ENCODE data around the gene DDC.

DDC gene, protein sequence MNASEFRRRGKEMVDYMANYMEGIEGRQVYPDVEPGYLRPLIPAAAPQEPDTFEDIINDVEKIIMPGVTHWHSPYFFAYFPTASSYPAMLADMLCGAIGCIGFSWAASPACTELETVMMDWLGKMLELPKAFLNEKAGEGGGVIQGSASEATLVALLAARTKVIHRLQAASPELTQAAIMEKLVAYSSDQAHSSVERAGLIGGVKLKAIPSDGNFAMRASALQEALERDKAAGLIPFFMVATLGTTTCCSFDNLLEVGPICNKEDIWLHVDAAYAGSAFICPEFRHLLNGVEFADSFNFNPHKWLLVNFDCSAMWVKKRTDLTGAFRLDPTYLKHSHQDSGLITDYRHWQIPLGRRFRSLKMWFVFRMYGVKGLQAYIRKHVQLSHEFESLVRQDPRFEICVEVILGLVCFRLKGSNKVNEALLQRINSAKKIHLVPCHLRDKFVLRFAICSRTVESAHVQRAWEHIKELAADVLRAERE
- 0 reads per million in 4 donors for total RNA-seq

DNA sequence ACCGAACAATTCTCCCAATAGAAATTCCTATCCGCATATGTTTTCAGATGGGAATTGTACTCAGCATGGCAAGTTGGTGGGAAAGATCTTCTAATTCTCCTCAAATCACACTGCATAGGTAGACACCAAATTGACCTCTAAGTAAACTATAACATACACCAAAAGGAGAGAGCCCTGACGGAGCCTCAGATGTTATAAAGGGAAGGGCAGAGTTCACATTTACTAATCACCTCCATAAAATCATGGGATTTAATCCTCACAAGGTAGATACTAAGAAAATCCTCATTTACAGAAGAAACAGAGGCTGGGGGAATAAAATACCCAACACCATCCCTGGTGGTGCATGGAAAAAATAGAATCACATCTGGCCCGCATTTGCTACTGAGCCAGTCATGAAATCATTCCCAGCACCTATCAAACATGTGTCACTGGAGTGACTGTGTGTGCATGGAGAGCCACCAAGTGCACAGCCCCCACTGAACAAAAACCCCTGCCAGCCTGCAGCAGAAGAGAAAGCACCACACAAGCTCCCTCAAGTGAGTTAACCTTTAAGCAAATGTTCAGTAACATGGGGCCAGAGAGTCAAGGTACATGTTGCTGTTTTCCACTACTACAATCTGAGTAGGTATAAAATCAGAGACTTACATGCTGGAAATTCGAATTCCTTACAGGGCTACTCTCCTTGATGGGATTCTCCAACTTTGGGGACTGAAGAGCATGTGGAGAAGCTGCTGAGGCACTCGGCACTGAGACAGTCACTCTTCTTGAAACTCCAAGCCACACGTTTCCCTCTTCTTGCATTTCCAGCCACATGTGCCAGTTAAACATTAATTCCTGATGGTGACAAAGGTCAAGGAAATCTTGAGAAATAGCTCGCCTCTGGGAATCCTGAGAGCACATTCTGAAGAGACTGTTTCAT lies at the start of gene DDC:
DDC (minus strand) TSS at position 766 of the 919 bp plus-strand sequence. CDS start 21,320 bp downstream, outside the sequence.
- no peak for DNase-seq

DNA sequence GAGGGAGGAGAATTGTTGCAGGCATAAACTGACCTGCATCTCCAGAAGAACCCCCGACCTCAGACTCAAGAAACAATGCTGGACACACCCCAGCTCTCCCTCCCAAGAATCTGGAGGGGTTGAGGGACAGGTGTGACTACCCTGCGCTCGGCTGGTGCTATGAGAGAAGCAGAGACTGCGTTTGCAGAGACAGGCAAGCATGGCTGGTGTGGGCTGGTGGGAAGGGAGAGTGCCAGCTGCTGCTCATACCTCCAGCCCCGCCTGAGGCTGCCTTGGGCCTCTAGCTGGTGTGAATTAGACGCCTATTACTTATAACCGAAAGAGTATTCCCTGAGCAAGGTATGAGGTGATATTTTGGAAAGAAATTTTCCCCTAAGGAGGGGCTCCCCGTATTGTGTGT lies 48.3 kb upstream of the DDC start:
- no peak for DNase-seq

DNA sequence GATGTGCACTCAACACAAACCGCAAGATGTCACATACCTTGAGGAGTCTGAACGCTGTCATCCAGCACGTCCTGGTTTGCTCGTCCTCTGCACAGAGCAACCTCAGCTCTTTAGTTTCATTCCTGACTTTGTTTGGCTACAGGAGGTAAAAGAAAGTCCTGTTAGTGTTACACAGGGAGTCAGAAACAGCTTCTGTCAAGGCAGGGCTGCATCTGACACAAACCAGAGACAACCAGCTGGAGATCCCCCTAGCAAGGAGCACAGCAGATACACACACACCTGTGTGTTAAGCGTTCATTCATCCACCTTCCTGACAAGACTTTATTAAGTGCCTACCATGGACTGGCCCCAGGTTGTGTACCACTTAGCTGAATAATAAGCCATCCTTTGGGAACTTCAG lies 47.5 kb upstream of the DDC start:
- no peak for DNase-seq

DNA sequence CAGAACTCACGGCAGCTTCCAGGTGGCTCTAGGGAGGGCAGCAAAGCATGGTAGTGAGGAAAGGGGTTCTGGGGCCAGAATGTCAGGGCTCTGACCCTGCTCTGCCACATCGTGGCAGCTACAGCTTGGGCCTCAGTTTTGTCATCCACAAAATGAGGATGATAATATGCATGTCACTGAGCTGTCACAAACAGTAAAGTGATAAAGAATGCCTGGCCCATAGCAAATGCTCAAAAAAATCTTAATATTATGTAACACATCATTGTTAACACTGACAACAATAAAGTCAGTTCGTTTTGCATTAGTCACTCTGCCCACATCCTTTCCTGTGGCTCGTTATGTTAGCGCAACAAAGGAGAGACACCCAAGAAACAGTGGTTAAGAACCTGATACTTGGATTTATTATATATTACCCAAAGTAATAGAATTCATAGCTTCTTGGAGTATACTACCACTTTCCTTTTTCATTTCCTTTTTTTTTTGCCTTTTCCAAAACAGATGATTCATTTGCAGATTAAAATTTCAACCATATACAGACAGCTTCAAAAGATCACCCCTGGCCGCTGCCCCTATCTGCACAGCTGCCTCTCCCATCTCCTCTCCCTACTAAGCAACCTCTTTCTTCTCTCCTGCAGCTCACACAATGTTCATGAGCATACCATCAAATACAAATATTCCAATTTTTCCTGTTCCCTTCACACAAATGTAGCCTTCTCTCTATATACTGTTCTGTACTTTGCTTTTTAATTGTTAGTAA lies 45.5 kb upstream of the DDC start:
- peak in 2 of 5 donors; percentile 40 to 80 for DNase-seq

DNA sequence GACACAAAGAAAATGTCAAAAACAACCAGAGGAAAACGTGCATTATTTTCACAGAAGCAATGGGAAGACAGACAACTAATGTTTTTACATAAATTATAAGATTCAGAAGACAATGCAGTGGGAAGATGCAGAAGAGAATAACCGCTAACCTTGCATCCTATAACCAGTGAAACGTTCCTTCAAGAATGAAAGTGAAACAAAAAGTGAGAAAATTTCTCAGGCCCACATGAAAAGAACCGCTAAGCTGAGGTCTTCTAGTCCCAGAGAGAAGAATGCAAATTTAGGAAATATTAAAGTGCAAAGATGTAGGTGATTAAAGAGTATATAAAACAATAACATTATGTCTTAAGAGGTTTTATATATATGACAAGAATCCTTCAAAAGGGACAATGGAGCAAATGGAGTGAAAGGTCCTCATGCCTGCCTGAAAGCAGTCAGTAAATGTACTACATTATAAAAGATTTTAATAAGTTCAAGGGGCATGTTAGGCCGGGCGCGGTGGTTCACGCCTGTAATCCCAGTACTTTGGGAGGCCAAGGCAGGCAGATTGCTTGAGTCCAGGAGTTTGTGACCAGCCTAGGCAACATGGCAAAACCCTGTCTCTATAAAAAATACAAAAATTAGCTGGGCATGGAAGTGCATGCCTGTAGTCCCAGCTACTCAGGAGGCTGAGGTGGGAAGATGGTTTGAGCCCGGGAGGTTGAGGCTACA lies 43.1 kb upstream of the DDC start:
- peak in 2 of 5 donors; percentile 12 to 71 for DNase-seq

DNA sequence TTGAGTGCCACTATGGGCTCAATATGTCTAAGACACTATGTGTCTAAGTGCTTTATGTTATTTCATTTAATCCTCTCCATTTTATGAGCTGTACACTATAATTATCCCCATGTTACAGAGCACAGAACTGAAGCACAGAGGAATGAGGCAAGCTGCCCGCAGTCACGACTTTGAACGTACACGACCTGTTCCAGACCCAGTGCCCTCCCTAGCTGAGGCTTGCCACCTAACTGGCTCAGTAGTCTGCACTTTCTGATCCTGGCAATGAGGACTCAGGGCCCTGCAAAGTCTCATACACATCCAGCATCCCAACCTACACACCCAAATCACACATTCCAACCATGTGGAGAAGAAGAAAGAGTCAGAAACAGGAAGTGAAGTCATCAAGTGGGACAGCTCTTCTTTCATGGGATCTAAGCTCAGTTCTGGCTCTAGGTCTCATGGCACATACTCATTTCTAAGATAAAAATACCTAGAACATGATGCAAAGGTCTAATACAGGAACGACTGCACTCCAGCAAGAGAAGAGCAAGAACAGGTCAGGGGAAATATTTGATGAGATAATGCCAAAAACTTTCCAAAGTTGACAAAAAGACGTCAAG lies 42.4 kb upstream of the DDC start:
- no peak for DNase-seq

DNA sequence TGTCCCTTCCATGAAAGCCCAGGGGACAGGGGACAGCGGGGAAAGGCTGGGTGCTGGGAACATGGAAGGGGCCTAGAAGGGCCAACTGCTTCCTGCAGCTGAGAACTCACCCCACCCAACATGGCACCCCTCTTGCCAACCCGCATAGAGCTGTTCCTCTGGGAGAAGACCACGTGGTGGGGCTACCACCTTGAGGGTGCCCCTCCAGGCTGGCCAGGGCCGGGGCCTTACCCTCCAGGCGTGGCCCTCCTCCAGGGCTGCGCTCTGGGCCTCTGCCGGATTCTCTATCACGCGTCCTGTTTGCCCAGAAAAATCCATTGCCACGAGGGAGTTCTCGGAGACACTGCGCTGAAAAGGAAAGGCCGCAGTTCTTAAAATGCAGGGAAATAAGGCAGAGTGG lies 39.9 kb upstream of the DDC start:
- DNase-seq = no peak

DNA sequence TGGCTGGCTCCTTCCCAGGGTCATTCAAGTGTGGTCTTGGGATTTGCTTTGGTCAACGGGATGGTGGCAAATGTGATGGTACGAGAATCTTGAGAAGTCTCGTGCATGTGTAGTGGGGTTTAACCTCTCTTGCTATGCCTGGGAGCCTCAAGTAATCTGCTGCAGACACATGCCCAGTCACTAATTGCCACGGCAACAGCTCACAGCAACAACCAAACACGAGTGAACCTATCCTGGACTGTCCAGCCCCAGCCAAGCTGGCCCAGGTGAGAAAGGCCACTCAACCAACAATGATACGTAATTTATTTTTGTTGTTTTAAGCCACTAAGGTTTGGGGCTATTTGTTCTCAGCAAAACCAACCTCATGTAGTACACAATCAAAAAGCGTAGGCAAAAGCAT lies 38.1 kb upstream of the DDC start:
- no peak for DNase-seq

DNA sequence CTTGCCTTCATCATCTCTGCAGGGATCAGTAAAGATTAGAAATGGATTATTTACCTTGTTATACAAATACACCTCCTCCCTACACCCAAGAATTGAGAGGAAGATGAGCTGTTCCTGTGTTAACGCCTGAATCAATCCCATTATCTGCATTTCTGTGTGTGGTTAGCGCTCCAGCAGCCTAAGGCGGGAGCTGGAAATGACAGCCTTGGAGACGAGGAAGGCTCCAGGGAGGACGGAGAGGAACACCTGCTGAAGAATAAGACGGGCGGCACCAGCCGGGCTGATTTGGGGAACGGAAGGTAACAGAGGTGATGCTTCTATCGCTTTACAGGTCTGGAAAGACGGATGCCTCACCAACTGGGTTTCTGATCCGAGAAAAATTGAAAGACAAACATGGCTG lies 34.2 kb upstream of the DDC start:
- DNase-seq = no peak

DNA sequence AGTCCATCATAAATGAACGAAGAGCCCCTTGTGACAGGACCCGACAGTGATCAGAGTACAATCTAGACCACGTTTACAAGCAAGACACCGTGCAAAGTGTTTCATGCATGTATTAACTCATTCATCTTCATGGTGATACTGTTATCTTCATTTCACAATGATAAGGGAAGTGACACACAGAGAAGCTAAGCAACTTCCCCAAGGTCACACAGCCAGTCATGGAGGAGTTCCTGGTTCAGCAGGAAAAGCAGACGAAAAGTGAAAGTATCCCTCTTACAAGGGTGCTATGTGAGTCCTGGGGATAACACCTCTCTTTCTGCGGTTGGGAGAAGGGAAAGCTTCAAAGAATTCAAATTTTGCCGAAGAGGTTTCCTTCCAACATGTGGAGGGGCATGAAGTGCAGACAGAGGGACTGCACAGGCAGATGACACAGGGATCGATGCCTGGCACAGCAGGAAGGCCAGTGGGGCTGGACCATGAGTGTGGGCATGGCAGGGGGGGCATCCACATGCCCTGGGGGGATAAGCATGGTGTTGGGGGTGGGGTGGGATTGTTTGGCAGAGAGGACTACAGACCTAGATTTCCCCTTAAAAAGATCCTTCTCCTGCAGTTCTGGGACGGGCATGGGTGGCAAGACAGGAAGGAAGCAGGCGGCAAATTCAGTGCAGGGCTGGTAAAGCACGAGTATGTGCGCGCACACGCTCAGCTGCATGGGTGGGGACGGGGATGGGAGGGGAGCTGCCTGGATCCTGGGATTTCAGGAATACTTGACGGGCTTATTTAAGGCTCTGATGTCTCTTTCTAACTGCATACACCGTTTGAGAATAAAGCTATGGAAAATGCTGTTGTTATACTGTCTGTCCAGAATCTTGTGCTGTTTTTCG lies 33.5 kb upstream of the DDC start:
- DNase-seq = no peak

DNA sequence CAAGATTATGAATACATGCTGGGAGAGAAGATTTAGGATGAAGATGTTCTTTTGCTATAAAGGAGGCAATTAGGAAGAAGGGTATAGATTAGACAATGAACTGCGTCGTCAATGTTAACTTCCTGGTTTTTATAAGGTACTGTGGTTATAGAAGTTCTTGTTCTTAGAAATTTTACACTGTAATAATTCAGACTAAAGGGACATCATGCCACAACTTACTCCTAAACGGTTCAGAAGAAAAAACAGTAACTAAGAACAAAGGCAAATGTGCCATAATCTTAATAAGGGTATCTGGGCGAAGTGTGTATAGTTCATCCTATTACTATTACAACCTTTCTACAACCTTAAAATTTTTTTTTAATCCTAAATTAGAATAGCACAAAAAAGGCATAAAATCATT lies 31.3 kb upstream of the DDC start:
- no peak for DNase-seq

DNA sequence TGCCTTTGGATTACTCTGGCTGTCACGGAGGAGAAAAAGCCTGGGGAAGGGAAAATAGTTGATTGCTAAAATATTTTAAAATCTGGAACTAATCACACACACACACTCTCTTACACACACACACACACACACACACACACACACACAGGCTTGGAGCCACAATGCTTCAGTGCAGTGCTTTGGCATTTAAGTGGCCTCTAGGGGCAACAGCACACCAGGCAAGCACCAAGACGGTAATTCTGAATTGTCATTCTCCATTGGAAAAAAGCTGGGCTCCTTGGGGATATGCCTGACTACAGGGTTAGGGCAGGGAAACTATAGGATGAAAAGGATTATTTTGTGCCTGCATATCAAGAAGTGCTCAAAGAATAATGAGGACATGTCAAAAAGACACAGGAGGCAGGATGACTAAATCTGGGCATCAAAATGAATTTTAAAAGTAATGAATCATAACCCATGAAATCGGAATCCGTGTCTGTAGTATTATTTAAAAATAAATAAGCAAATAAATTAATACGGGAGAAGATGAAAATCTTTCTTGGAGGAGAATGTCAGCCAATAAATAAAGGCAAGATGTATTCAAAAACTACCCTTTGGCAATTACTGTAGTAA lies 30.4 kb upstream of the DDC start:
- peak in 2 of 5 donors; percentile 6 to 62 for DNase-seq

DNA sequence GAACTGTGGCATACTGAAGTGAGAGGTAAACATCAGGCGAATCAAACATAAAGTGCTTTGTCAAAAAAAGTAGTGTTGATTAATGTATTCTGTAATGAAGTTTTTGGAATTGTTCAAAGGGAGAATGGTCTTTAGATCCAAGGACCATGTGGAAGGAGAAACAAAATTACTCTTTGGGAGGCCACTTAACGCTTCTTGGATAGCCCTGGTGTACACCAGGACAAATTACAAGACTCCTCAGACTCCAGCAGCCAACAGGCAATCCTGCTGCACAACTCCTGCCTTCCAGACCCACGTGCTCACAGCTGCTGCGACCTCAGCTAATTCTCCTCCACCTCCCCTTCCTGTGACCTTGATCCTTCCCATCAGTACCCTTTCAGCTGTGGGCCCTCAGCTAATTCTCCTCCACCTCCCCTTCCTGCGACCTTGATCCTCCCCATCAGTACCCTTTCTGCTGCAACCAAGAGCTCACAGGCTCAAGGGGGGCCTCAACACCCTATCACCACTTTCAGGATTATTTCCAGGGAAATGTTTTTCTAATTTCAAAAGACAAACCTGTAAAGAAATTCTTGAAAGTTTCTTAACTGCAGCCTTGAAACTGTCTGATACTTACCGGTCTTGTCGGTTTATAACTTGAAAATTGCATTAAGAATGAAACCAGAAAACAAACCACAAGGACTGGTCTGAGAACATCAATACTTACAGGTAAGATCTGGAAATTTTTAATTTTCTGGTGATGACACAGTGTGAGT lies 29.7 kb upstream of the DDC start:
- DNase-seq = peak in 1 of 5 donors; percentile 64

DNA sequence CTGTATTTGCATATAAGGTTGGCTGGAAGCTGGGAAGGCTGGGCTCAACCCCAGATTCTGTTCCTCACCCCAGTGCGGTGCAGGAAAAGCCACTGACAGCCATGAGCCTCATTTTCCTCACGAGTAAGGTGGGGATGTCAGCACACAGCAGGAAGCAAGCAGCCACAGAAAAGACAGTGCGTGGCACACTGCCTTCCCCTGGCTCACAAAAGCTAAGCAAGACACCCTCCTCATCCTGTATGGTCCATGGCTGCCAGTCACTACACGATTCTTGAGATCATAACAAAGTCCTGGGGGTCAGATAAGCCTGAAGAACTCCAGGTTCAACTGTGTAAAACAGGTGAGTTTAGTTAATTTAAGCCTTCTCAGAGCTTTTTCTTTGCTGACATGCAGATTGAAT lies 28.9 kb upstream of the DDC start:
- DNase-seq = peak in 1 of 5 donors; percentile 37

DNA sequence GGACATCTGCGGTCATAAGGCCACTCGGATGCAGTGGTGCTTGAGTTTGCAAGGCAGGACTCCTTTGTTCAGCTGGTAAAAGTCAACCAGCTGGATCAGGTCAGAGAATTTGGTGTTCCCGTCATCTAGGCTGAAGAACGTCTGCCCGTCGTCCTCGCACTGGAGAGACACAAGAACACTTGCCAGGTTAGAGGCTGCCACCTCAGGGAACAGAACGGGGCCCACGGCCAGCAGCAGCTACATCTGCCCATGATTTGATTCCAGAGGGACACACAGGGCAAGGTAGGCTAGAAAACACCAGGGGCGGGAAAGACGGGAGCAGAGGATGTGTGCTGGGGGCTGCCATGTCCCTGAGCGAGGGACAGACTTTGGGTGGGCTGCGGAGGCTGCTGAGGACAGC lies 27.7 kb upstream of the DDC start:
- no peak for DNase-seq

DNA sequence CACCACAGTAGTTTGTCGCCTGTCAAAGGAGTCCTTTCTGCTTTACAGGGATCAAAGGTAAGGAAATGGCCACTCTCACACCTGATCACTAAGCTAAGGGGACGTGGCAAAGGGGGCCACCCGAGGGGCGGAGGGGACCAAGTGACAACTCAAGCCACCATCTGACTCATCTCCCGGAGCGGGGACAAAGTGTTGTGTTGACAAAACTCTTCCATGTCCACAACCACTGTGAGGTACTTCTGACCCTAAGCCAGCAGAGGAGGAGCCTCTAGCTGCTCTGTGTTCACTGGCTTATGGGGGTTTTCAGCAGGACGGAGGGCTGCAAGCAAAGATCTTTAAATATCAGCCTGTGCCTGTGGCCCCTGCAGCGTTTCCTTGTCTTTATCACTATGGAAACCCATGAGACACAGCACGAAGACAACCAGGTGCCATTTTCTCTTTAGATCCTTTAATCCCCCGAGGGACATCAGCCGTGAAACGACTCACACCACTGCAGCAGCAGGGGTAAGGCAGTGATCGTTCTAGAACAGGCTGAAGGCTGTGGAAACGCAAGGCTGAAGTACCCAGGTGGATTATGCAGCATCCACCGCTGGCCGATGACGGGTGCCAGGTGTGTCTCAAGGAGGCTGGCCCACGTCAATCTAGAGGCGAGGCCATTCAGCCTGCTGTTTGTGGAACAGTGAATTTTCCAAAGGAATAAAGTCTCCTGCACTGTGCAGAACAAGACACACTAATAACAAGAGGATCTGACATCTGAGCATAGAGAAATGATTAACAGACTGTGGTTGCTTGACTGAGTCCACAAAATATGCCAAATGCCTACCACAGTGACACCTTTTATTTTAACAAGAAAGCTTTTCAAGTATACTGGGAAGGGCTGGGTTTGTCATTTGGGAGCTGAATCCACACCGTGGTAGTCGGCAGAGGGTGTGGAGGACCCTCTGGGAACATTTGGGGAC lies 26.6 kb upstream of the DDC start:
- DNase-seq = no peak

DNA sequence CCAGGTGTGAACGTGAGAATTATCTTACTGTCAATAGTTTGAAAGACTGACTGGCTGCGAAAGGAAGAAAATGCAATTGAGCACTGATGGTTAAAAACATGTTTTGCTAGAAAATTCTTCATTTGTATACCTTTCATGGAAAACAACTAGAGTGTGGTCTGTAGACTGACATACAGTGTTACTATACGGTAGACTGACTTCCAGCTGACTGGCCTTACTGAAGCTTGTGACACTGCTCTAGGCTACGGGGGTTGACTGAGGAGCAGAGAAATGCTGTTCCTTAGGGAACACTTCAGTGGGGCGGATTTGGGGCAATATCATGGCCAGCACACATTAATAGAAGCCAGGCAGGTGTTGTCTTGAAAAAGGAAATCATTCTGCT lies 25.9 kb upstream of the DDC start:
- DNase-seq = no peak

DNA sequence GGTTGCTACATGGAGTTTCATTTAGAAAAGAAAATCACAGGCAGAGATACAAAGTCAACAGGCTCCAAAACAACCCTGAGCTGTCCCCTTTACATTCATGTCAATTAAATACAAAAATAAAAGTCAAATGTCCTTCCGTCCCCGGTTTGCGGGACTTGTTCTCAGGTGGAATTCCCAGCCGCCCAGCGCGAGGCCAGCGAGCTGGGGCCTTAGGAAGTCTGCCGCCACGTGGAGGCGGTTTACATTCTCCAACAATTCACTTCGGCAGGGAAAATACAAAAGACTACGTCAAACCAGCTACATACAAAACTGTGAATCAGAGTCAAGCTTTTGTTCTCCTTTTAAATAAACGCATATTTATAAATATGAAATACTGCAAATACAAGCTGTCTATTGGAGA lies 25.3 kb upstream of the DDC start:
- DNase-seq = no peak
